Transverse colon (tissue), 4 donors: ENCODE measurements around the gene SLX4IP.

Source experiments
- CTCF ChIP-seq, 5 experiments: fragments of 200-600 bp in 3 of 5; fragments of 450-650 bp in 2 of 5; sonication (generic) in 3 of 5; IDR thresholded peaks; 1 replicate in 2 of 5; 2 replicates in 3 of 5; pipeline ENCODE4 v1.5.1; 2016 to 2017; ENCODE audit warnings: antibody characterized with exemption in 5 of 5, inconsistent platforms in 3 of 5, mild to moderate bottlenecking in 2 of 5, moderate library complexity in 1 of 5
- POLR2A ChIP-seq: fragments of 450-650 bp; IDR thresholded peaks from one replicate; pipeline ENCODE4 v1.6.1; 2016; ENCODE audit warnings: antibody characterized with exemption, mild to moderate bottlenecking, moderate library complexity
- POLR2AphosphoS5 ChIP-seq, 3 donors: sonication (generic); formaldehyde crosslinking; IDR thresholded peaks; one replicate each; pipeline ENCODE4 v1.6.1; 2016; ENCODE audit warnings: antibody characterized with exemption in 3 of 3

GRCh38 chr20:10438217-10438616 is 3.1 kb downstream of the SLX4IP start:
- TF ChIP-seq CTCF (IDR thresholded peaks at IDR 0.05) (no peak), POLR2A (no peak), POLR2AphosphoS5 (IDR thresholded peaks at IDR 0.05) (no peak)
